CD4-positive, CD25-positive, alpha-beta regulatory T cell (primary cell): ENCODE results near the gene SLC35F6. TPM values are rescaled to one million over a fixed set of nuclear protein-coding genes. Genes with fewer than 3 reads are reported as not detected.
"Not testable (repeated sequence)": the region's sequence is repeated elsewhere in the genome, so short reads cannot be mapped to it uniquely, and the experiment has no call there.

Experiments used
- ATAC-seq, 2 donors: fragments of 150-1000 bp; cut with Tn5 transposase; one replicate each; pipeline ENCODE4 v1.10.0; 2021; ENCODE audit warnings: low read depth in 2 of 2, moderate number of reproducible peaks in 2 of 2, moderate library complexity in 1 of 2
- DNase-seq, 3 donors: peaks; one replicate each; pipeline versions ENCODE4 v3.0.0 to v3.0.0-alpha.2; 2012 to 2022; ENCODE audit warnings: mixed read lengths in 1 of 3
- H3K27ac ChIP-seq: one replicate; pipeline ENCODE4 v1.7.0; 2013; ENCODE audit warnings: mild to moderate bottlenecking, low read length; ENCODE audit not compliant: insufficient read depth, poor library complexity, severe bottlenecking
- H3K27me3 ChIP-seq: one replicate; pipeline ENCODE4 v1.7.0; 2013; ENCODE audit warnings: low read length; ENCODE audit not compliant: control insufficient read depth, insufficient read depth
- H3K36me3 ChIP-seq: one replicate; pipeline ENCODE4 v1.7.0; 2013; ENCODE audit warnings: mild to moderate bottlenecking, low read length, moderate library complexity; ENCODE audit not compliant: control insufficient read depth, insufficient read depth
- H3K4me1 ChIP-seq: 2 replicates; pipeline ENCODE4 v1.7.0; 2013; ENCODE audit warnings: mild to moderate bottlenecking, low read length; ENCODE audit not compliant: insufficient read depth, control insufficient read depth, poor library complexity, severe bottlenecking
- H3K4me3 ChIP-seq: one replicate; pipeline ENCODE4 v1.7.0; 2013; ENCODE audit warnings: low read depth, mild to moderate bottlenecking, low read length, moderate library complexity
- H3K9me3 ChIP-seq, 2 experiments: 1 replicate in 1 of 2; 2 replicates in 1 of 2; pipeline ENCODE4 v1.7.0; 2013; ENCODE audit warnings: low read length in 2 of 2, mild to moderate bottlenecking in 1 of 2, moderate library complexity in 1 of 2; ENCODE audit not compliant: control insufficient read depth in 2 of 2
- H3K27ac Mint-ChIP-seq, 3 donors: one replicate each; pipeline ENCODE4 v1.8.0; 2020 to 2022; ENCODE audit warnings: mild to moderate bottlenecking in 3 of 3, mixed read lengths in 3 of 3, moderate library complexity in 2 of 3
- H3K27me3 Mint-ChIP-seq: one replicate; pipeline ENCODE4 v1.8.0; 2022; ENCODE audit warnings: mild to moderate bottlenecking, mixed read lengths
- H3K36me3 Mint-ChIP-seq: one replicate; pipeline ENCODE4 v1.8.0; 2020; ENCODE audit warnings: mixed read lengths
- H3K4me1 Mint-ChIP-seq, 4 donors: one replicate each; pipeline ENCODE4 v1.8.0; 2020 to 2022; ENCODE audit warnings: mixed read lengths in 4 of 4, mild to moderate bottlenecking in 1 of 4
- H3K4me3 Mint-ChIP-seq, 4 donors: one replicate each; pipeline ENCODE4 v1.8.0; 2020 to 2022; ENCODE audit warnings: mild to moderate bottlenecking in 4 of 4, mixed read lengths in 4 of 4, moderate library complexity in 3 of 4
- H3K9me3 Mint-ChIP-seq, 7 donors: one replicate each; pipeline ENCODE4 v1.8.0; 2020 to 2022; ENCODE audit warnings: mixed read lengths in 7 of 7, mild to moderate bottlenecking in 3 of 7, moderate library complexity in 2 of 7
- polyA plus RNA-seq, 4 donors: library from polyadenylated mRNA; unstranded; fragments of 300-500 nt; fragmentation: Illumina TruSeq; gene quantifications; one replicate each; pipeline ENCODE4 v1.2.3, GENCODE V29; 2021
- total RNA-seq: library from RNA; stranded (reverse); gene quantifications from one replicate; pipeline ENCODE4 v1.2.3, GENCODE V29; 2022

Gene SLC35F6
- total and polyA plus RNA-seq, 5 donors from 2014 or later = 5.7 to 21.2 (median 7.9) TPM

- not testable (repeated sequence) for H3K27me3 ChIP-seq, ATAC-seq, H3K9me3 Mint-ChIP-seq, H3K36me3 Mint-ChIP-seq, H3K36me3 ChIP-seq, DNase-seq, H3K4me3 ChIP-seq, H3K9me3 ChIP-seq, H3K27ac ChIP-seq, H3K27ac Mint-ChIP-seq
- Mint-ChIP-seq H3K4me1 (peaks cover 7 to 26% (median 13%) of the 10 kb centered on the region in 4 donors), H3K4me3 (peak overlapping the region in 2 of 4 donors; percentile 66 to 85), H3K27me3 (peaks cover 17% of the 10 kb centered on the region)
- peaks cover 24% of the 10 kb centered on the region for H3K4me1 ChIP-seq
Measured at GRCh38 chr2:26760991-26761390, 3.1 kb upstream of the SLC35F6 start.

DNA sequence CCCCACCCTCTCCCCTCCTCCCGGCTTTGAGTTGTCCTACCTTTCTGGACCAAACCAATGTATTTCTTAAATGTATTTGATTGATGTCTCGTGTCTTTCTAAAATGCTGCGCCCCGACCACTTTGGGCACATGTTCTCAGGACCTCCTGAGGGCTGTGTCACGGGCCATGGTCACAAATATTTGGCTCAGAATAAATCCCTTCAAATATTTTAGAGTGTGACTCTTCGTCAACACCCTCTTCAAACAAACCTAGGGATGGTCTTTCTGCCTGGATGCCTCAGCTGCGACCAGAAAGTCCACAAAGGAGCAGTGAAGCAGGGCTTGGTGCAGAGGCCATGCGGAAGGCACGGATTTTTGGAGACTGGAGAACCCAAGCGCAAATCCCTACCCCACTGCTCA lies 1.1 kb upstream of the SLC35F6 start:
- no peaks in the 10 kb centered on the region for H3K36me3 Mint-ChIP-seq
- H3K27me3 Mint-ChIP-seq = peaks cover 12% of the 10 kb centered on the region
- Histone ChIP-seq H3K36me3 (no peaks in the 10 kb centered on the region), H3K9me3 (no peaks in the 10 kb centered on the region), H3K27me3 (no peaks in the 10 kb centered on the region), H3K4me3 (no peak overlapping the region), H3K27ac (no peak overlapping the region), H3K4me1 (peaks cover 31% of the 10 kb centered on the region)
- peaks cover 7 to 43% (median 22%) of the 10 kb centered on the region in 4 donors for H3K4me1 Mint-ChIP-seq
- peak overlapping the region in 2 of 3 donors; percentile 86 to 94 for H3K27ac Mint-ChIP-seq
- H3K4me3 Mint-ChIP-seq = peak overlapping the region; percentile 96 to 97 (median 96)
- no peak for DNase-seq
- no peak for ATAC-seq
- H3K9me3 Mint-ChIP-seq = no peaks in the 10 kb centered on the region

DNA sequence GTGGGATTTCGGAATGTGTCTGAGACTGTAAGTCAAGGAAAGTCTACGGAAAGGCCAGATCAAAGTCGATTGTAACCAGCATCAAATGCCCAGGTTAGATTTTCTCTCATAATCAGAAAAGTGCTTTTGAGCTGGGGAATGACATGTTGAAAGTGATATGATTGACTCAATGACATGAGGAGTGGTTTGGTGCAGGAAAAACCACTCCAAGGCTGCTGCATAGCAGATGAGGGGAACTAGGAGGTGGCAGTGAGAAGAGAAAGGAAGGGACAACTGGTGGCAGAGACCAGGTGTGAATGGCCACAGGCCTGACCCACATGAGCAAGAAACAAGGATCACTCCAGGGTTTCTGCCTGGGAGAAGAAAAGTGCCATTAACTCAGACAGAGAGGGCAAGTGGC lies 822 bp downstream of the SLC35F6 start:
- peaks cover 31% of the 10 kb centered on the region for H3K4me1 ChIP-seq

GRCh38 chr2:26765475-26766200 lies 1.6 kb downstream of the SLC35F6 start:
- peaks cover 7 to 66% (median 32%) of the 10 kb centered on the region in 4 donors for H3K4me1 Mint-ChIP-seq
- Histone ChIP-seq H3K27ac (no peak overlapping the region), H3K27me3 (no peaks in the 10 kb centered on the region), H3K36me3 (no peaks in the 10 kb centered on the region), H3K4me3 (peak overlapping the region; percentile 83), H3K4me1 (peaks cover 31% of the 10 kb centered on the region), H3K9me3 (no peaks in the 10 kb centered on the region)
- ATAC-seq = no peak
- peak overlapping the region; percentile 96 to 97 (median 96) for H3K4me3 Mint-ChIP-seq
- H3K27ac Mint-ChIP-seq = peak overlapping the region in 2 of 3 donors; percentile 86 to 94
- H3K27me3 Mint-ChIP-seq = peaks cover 9% of the 10 kb centered on the region
- H3K36me3 Mint-ChIP-seq = no peaks in the 10 kb centered on the region
- no peaks in the 10 kb centered on the region for H3K9me3 Mint-ChIP-seq
- no peak for DNase-seq

More for the DNA sequence above, 822 bp downstream of the SLC35F6 start:
- no peaks in the 10 kb centered on the region for H3K9me3 ChIP-seq
- ATAC-seq (no peak), DNase-seq (no peak)
- Mint-ChIP-seq H3K4me3 (peak overlapping the region; percentile 96 to 97 (median 96)), H3K9me3 (no peaks in the 10 kb centered on the region), H3K4me1 (peaks cover 7 to 60% (median 30%) of the 10 kb centered on the region in 4 donors), H3K27ac (peak overlapping the region; percentile 86 to 94 (median 93)), H3K36me3 (no peaks in the 10 kb centered on the region), H3K27me3 (peaks cover 9% of the 10 kb centered on the region)
- H3K27ac ChIP-seq = peak overlapping the region; percentile 81
- H3K27me3 ChIP-seq = no peaks in the 10 kb centered on the region
- H3K36me3 ChIP-seq = no peaks in the 10 kb centered on the region
- H3K4me3 ChIP-seq = peak overlapping the region; percentile 83

DNA sequence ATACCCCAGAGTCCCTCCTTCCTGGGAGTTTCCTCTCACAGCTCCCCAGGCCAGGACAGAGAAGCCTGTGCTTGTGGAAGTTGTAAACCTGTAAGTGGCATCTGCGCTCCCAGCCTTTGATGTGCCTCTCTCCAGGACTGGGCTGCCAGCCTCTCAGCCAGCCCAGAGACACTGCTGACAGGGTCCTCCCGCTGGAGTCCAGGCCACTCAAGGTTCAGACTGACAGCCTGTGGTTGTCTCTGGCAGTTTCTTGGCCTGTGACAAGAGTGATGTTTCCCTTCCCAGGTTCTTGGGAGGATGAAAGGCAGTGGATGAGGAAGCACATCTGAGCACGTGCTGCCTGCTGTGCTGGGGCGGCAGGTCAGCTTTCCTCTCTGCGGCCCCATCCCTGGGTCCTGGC lies 3.0 kb downstream of the SLC35F6 start:
- peaks cover 11 to 79% (median 43%) of the 10 kb centered on the region in 4 donors for H3K4me1 Mint-ChIP-seq

GRCh38 chr2:26767894-26768487 lies 3.9 kb downstream of the SLC35F6 start:
- no peaks in the 10 kb centered on the region for H3K36me3 Mint-ChIP-seq
- H3K4me3 Mint-ChIP-seq = no peak overlapping the region
- no peak overlapping the region for H3K4me3 ChIP-seq
- no peaks in the 10 kb centered on the region for H3K9me3 Mint-ChIP-seq
- H3K27ac ChIP-seq = no peak overlapping the region
- H3K9me3 ChIP-seq = no peaks in the 10 kb centered on the region
- no peaks in the 10 kb centered on the region for H3K27me3 ChIP-seq
- peaks cover 16 to 87% (median 52%) of the 10 kb centered on the region in 4 donors for H3K4me1 Mint-ChIP-seq
- H3K27ac Mint-ChIP-seq = peak overlapping the region in 1 of 3 donors; percentile 54
- ATAC-seq (no peak), DNase-seq (no peak)
- H3K36me3 ChIP-seq = no peaks in the 10 kb centered on the region
- H3K27me3 Mint-ChIP-seq = no peaks in the 10 kb centered on the region
- H3K4me1 ChIP-seq = peaks cover 46% of the 10 kb centered on the region

More for the DNA sequence above, 3.0 kb downstream of the SLC35F6 start:
- H3K36me3 ChIP-seq = no peaks in the 10 kb centered on the region
- H3K27ac Mint-ChIP-seq = peak overlapping the region in 2 of 3 donors; percentile 54 to 57
- DNase-seq (no peak), ATAC-seq (no peak)
- H3K9me3 ChIP-seq = no peaks in the 10 kb centered on the region
- H3K4me1 ChIP-seq = peaks cover 38% of the 10 kb centered on the region
- peak overlapping the region in 2 of 4 donors; percentile 63 to 96 for H3K4me3 Mint-ChIP-seq
- no peaks in the 10 kb centered on the region for H3K27me3 ChIP-seq
- no peaks in the 10 kb centered on the region for H3K36me3 Mint-ChIP-seq
- H3K27ac ChIP-seq = no peak overlapping the region
- peaks cover 3% of the 10 kb centered on the region for H3K27me3 Mint-ChIP-seq
- no peaks in the 10 kb centered on the region for H3K9me3 Mint-ChIP-seq
- H3K4me3 ChIP-seq = no peak overlapping the region

GRCh38 chr2:26768759-26769088 lies 4.6 kb downstream of the SLC35F6 start:
- DNase-seq (no peak), ATAC-seq (no peak)
- H3K27ac ChIP-seq = no peak overlapping the region
- no peaks in the 10 kb centered on the region for H3K27me3 ChIP-seq
- no peaks in the 10 kb centered on the region for H3K36me3 ChIP-seq
- peaks cover 42% of the 10 kb centered on the region for H3K4me1 ChIP-seq
- no peak overlapping the region for H3K4me3 ChIP-seq
- Mint-ChIP-seq H3K27ac (peak overlapping the region in 1 of 3 donors; percentile 65), H3K27me3 (no peaks in the 10 kb centered on the region), H3K36me3 (no peaks in the 10 kb centered on the region), H3K4me3 (peak overlapping the region in 1 of 4 donors; percentile 56), H3K9me3 (no peaks in the 10 kb centered on the region), H3K4me1 (peaks cover 16 to 82% (median 53%) of the 10 kb centered on the region in 4 donors)
- no peaks in the 10 kb centered on the region for H3K9me3 ChIP-seq
